Liver (tissue), 5 donors: ENCODE measurements around the gene PRR16. TPM values are rescaled to one million over a fixed set of nuclear protein-coding genes. Genes with fewer than 3 reads are reported as not detected.

ENCODE experiments used
- polyA plus RNA-seq, 2 donors: library from polyadenylated mRNA; stranded (reverse) in 1 of 2; unstranded in 1 of 2; fragments of 200-250 nt in 1 of 2; fragments of >200 nt in 1 of 2; fragmentation: Nextera tagmentation in 1 of 2; extraction: Ambion mirVana in 1 of 2; gene quantifications; one replicate each; pipeline versions ENCODE4 v1.2.1 to v1.2.3, GENCODE V29; 2013 to 2015
- small RNA-seq: library from RNA; depleted of rRNA; stranded (forward); fragments of <200 nt; gene quantifications from one replicate; pipeline ENCODE3, GENCODE V24; 2014
- total RNA-seq, 2 donors: library from RNA; depleted of rRNA; stranded (reverse); fragments of >200 nt; gene quantifications; one replicate each; pipeline ENCODE4 v1.2.3, GENCODE V29; 2014
- donor health status: healthy.
- donor health status: healthy.
- donor health status: healthy.

Gene PRR16
- total and polyA plus RNA-seq, 4 donors: 0.14 to 0.42 (median 0.21) TPM

Small RNA genes lying within 50 kb of the gene (small RNA-seq; reads per million reads assigned to genes)
- gene PRELID3BP8 (not detected), gene RNU4-69P (not detected)
